Stimulated activated CD4-positive, alpha-beta T cell treated with anti-CD3 and anti-CD28 coated beads, Interleukin-2, amount 100 ng/mL, for 4 hours (primary cell): ENCODE measurements around the gene ATP5F1E.
A peak's percentile ranks its signal among the peaks of the same experiment; 100 is the strongest.

ENCODE experiments used
- DNase-seq: peaks from one replicate; pipeline ENCODE4 v3.0.0-alpha.2; 2020; ENCODE audit warnings: low read depth

The ATP5F1E gene

DNA sequence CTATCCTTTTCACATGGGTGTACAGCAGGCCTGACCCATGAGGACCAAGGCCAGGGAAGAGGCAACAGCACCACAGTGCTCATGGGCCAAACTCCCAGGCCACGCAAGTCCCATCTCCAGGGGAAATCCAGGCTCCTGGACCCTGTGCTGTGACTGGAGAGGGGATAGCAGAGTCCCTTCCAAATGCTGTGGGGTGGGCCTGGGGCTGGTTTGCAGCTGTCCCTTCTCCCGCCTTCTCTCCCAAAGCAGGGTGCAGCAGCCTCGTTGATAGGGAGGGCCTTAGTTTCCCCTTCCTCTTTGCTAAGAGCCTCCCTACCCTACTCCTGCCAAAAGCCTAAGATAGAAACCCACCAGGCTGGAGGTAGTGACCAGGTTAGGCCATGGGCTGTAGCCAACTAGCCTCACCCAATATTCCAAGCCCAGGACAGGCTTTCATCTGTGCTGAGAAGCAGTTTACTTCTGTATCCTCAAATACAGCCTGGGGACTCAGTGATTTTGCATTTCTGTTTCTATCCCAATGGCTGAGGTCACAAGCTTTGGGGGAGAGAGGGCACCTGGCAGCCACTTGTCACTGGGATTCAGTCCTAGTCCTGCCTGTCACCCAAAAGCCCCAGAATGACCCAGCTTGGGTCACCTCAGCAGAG, 26.5 kb downstream of the ATP5F1E start:
- no peak for DNase-seq

DNA sequence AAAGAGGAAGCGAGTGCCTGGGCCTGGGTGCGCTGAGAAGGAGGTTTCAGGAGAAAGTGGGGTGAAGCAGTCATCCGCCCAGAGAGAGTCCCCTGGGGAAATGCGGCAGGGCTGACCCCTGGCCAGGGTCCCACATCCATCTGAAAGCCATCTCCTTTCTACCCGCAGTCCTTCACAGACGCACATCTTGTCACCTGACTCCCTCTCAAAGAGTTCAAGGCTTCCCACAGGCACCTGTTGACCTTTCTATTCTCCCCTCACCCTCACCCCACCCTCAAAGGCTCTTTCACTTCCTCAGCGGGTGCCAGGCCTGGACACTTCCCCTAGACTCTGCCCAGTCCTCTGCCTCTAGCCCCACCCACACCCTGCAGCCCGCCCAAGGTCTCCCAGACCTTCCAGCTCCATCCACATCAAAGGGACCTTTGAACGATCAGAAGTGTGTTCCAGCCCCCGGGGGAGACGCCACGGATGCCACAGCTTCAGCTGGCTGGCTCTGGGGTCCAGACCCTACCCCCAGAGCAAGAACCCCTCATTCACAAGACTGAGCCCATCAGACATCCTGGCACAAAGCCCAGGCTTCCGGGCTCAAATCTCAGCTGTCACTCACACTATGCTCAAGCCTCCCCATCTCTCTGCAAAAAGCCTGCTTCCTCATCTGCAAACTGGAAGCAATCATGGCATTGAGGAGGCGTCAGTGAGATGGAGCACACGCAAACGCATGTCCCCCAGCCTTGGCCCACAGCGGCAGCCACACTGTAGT, 27.2 kb downstream of the ATP5F1E start:
- no peak for DNase-seq

DNA sequence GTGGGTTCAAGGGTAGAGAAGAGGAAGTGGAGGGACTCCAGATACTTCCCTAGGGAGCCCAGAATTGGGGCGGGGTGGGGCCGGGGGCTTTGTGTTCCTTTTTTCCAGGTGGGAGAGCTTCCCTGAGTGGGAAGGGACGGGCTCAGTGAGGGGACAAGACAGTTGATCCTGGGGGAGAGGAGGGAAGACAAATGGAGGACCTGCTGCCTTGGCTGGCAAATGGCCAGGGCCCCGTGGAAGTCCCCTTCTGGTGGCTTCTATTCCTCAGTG, 27.7 kb downstream of the ATP5F1E start:
- DNase-seq: peak; percentile 30

DNA sequence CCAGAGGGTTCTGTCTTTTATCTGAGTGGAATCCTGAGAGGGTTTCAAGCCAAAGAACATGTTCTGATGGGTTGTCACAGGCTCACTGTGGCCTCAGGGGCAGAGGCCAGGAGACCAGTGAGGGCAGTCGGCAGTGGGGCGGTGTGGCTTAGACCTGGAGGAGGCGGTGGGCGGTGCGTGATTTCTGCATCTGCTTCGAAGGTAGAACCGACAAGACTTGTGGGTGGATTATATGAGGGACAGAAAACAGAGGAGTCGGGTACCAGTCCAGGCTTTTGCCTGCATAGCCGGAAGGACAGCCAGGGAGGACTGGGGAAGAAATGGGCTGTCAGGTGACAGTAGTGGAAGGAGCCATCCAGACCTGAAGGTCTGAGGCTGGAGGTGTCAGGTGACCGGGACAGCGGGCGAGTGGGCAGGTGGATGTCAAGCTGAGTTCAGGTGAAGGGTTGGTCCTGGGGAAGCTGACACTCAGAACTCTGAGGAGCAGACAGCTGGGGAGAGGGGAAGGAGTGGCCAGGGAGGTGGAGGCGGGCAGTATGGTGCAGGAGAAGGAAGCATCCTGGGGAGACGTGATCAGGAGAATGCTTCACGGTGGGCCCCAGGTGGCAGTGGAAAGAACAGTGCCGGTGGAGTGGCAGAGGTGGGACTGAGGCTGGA, 28.2 kb downstream of the ATP5F1E start:
- no peak for DNase-seq

DNA sequence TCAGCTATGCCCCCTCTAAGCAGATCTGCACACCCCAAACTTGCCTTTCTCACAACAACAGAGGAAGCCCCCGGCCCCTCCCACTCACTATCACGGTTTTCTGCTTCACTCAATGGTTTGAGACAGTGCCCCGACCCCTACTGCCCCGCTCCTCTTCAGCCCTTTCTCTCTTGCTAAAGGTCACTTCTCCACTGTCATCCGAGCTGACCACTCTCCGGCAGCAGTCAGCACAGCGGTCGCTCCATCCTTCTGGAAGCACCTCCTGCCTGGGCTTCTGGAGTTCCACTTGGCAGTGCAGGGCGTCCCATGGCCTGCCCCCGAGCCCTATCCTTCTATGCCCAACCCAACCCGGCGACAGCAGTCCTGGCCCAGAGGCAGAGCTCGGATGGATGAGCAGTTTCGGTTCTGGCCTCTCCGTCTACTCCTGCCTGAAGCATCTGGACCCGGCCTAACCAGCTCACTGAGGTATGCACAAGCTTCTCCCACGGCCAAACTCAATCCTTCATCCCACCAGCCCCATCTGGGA, 29.2 kb downstream of the ATP5F1E start:
- DNase-seq: no peak

DNA sequence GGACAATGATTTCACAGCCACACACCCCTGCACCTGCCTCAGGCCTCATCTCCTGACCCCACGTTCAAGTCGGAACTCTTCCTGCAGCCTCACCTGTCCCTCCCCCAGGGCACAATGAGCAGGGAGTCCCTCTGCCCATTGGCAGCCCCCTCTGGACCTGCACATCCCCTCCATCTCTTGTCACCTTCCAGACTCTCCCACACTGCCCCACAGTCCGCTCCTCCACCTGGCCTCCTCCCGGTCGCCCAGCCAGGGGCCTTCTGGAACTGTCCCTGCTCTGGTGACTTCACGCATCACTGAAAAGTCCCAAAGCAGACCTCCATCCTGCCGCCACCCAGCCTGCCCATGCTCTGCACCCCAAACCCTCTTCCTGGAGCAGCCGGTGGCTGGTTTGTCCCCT, 29.7 kb downstream of the ATP5F1E start:
- no peak for DNase-seq

DNA sequence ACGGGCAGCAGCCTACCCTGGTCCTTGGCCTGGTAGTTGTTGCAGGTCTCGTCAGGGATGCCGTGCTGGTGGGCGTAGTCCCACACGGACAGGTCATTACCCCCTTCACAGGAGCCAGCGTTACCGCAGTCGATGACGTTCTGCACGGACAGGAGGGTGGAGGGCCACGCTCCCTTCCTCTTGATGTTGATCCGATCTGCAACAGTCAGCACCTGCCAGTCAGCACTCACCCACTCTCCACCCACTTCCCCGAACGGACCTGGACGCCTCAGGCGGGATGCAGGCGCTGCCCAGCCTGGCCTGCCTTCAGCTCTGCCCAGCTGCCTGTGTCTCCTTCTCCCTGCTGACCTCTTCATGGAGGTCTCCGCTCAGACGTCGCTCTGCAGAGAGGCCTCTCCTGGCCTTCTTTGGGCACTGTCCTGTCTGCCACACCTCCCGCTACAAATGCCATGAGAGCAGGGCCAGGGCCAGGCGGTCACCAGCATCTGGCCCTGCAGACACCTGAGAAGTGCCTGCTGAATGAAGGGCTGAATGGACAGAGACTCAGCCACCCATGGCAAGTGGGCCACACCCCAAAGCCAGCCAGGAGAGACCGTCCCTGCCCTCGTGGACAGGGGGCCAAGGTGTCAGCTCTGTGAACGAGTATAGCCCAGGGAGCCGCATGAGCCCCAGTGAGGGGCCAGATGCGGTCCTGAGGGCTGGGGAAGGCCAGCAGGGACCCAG, 30.5 kb downstream of the ATP5F1E start:
- DNase-seq: no peak

DNA sequence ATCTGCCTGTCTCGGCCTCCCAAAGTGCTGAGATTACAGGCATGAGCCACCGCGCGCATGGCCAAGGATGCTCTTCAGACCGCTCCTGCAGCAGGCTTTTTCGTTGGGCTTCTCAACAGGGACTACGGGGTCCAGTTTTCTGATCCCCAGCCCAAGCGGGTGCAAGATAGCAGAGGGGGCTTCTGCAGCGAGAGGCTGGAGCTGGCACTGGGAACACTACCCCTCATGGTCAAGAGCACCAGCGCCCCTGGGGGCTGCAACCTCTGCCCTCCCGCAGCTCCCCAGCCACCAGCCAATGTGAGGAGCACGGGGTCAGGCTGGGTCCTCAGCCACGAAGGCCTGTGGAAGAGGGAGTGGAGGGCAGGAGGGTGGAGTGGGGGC, 31.1 kb downstream of the ATP5F1E start:
- DNase-seq: no peak

DNA sequence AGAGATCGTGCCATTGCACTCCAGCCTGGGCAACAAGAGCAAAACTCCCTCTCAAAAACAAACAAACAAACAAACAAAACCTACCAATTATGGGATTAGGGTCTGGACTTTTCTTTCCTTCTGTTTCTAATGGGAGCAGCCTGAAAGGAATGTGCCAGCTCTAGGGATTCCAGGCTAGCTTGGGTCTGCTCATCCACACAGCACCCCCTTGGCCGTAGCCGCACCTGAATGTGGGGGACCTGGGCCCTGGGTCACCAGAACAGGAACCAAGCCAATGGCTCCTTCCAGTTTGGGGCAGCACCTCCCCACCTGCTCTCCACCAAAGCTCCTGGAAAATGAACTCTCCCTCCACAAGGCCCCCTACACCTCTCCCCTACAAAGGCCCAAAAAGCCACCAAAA, 31.8 kb downstream of the ATP5F1E start:
- DNase-seq: no peak

DNA sequence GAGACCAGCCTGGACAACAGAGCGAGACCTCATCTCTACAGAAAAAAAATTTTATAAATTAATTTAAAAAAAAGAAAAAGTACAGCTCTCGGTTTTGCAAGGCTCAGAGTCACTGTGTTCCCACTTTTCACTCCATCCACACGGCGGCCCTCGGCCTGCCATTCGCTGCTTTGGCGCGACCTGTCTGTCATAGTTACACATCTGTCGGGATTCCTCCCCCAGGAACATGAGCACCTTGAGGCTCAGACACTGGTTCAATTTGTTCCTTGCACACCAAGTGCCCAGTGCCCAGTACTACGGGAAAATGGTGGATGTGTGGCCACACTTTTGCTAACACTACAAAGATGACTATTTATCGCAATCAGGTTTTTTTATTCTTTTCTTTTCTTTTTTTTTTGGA, 33.5 kb downstream of the ATP5F1E start:
- no peak for DNase-seq

DNA sequence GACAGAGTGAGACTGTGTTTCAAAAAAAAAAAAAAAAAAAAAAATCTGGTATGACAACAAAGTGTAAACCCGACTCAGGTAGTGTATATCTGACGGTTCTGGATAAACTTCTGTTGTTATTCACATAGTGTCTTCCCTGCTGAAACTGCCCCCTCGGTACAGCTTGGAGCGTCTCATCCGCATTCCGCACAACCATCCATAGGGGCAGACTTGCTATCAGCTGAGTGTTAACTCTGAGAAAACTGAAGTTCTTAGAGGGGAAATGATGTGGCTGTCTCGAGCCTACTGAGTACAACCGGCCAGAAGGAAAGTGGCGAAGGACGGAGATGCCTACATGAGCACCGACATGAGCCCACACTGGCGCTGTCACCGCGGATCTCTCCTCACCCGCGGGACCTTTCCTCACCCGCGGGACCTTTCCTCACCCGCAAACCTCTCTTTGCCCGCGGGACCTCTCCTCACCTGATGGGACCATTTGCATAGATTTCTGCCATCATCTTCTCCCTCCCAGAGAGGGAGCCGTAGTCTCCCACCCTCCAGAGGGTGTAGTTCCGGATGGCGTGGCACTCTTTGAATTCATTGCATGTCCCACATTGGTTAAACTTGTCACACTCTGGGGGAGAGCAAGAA, 34.9 kb downstream of the ATP5F1E start:
- DNase-seq: no peak

DNA sequence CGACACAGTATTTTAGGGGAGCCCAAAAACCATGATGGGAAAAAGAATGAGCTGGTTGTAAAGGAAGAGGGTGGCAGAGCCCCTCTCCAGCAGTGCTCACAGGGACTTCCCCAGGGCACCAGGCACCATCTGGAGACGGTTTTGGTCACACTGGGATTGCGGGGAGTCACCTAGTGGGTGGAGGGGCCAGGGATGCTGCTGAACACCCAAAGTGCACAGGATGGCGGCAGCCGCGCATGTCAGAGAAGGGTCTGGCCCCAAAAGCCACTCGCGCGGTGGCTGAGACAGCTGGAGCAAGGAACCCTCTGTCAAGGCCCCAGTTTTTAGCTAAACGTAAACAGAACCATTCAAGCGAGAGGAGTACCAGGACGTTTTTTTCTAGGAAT, 35.9 kb downstream of the ATP5F1E start:
- no peak for DNase-seq

DNA sequence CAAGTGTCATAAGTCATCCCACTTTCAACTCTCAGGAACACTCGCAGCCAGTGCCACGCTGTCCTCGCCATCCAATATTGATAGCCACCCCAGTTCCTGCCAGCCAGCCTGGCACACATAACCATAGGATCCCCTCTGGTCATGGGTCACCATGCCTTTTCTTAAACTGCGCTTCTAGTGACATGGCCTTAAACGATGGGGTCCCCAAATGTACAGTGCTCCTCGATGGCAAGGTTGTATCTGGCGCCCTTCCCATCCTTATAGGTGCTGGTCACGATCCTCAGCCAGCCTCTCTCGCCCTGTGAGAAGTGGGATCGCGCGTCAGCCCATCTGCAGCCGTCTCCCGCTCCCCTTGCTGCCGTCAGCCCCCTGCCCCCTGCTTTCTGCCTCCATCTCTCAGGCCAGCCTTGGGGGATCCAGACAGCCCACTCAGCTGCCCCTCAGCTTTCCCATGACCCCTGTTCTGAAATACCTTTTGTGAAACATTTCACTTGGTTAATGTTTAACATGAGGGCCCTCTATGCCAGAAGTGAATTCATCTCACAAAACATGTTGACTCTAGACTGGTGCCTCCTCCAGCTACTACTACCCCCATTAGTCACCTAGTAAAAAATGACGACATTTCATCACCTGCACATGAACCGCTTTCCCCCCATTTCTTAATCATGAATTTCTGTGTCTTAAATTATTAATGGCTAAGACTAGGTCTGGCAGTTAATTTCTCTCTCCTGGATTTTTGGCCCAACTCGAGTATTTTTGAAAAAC, 36.5 kb downstream of the ATP5F1E start:
- DNase-seq: no peak

DNA sequence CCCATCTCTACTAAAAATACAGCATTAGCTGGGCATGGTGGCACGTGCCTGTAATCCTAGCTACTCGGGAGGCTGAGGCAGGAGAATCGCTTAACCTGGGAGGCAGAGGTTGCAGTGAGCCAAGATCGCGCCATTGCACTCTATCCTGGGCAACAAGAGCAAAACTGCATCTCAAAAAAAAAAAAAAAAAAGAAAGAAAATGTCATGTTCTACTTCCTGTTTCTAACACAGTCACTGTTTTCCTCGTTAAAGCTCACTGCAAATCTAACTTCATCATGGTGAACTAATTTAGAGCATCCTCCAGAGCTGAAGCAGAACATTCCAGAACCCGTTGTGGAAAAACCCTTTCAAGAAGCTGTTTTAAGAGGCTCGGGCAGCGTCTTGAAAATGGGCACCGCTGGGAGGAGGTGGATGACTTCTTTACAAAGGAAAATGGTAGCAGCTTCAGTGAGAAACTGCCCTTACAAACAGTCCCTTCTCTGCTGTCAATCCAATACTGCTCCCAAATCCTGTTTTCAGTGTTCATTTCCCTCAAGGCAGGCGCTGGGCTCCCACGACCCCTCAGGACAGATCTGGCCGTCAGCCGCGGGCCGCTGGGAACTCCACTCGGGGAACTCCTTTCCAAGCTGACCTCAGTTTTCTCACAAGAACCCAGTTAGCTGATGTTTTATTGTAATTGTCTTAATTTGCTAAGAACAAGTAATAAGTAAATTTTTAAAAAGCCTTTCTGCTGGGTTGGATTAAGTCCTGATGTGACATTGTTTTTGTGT, 37.6 kb downstream of the ATP5F1E start:
- DNase-seq: no peak

DNA sequence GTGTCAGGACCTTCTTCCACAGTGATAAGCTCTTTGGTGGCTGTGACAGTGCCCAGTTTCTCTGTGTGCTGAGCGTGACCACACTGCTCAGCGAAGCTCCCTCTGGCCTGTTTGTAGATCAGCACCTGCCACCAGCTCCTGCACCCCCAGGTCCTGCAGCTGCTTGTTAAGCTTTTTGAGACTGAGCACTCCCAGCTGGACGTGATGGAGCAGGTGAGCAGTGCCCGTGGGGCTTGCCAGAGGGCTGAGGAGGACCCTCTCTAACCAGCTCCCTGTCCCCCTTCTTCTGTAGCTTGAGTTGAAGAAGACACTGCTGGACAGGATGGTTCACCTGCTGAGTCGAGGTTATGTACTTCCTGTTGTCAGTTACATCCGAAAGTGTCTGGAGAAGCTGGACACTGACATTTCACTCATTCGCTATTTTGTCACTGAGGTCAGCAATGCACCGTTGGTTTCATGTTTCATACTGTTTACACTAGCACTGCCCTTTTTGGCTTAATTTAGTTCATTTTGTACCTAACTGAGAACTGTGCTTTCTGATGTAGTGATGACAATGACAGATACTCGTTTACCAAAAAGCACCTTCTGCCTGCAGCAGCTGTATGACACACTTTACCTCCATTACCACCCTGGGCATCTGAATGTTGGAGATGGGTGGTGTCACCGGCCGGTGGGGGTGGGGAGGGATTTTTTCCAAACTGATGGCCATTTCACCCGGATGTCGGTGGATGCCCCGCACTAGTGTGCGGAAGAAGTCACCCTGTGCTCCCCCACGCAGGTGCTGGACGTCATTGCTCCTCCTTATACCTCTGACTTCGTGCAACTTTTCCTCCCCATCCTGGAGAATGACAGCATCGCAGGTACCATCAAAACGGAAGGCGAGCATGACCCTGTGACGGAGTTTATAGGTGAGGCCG, 38.5 kb downstream of the ATP5F1E start:
- DNase-seq: no peak

DNA sequence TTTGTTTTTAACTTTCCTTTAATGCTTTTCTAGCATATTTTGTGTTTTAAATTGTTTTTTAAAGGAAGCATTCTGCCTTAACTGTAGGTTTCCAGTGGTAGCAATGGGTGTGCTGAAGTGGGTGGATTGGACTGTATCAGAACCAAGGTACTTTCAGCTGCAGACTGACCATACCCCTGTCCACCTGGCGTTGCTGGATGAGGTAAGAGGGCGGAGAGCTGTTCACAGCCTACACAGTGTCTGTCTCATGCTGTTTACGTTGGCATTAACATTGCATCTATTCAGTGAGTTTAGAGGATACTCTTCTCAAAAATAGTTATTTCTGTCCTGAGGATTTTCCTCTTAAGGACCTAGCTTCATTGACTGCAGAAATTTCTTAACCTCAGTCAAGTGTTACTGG, 39.2 kb downstream of the ATP5F1E start:
- DNase-seq: no peak

DNA sequence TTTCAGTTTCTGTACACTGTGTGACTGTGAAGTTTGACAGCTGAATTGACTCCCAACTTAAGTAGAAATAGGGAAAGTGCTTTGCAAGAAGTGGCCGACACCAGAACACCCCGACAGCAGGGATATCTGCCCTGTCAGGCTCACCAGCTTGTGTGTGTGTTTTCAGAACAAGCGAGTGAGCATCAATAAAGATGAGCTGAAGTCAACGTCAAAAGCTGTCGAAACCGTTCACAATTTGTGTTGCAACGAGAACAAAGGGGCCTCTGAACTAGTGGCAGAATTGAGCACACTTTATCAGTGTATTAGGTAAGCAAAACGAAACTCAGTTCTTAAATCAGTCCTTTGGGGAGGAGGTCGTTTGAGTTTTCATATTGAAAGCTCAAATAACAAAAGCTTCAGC, 40.4 kb downstream of the ATP5F1E start:
- no peak for DNase-seq

DNA sequence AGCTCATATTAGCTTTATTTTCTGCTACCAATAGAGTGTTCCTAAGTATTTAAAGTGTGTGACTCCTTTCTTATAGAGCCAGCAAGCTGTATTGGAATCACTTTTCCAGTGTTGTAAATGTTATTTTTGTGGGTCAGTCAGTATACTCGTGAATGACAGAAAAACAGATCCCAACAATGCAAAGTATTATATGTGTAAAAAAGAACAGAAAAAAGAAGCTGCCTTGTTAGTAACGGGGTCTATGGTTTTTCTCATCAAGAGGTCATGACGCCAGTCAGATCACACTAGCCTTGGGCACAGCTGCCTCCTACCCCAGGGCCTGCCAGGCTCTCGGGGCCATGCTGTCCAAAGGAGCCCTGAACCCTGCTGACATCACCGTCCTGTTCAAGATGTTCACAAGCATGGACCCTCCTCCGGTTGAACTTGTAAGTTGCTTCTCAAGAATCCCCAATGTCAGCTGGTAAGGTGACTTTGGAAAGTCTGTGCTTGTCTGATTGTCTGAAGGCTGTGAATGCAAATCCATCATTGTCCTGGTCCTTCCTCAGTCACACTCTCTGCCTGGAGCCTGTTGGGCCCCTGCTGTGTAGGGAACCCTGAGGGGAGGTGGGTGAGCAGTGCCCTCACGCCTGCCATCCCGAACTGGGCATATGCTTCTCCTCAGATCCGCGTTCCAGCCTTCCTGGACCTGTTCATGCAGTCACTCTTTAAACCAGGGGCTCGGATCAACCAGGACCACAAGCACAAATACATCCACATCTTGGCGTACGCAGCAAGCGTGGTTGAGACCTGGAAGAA, 41.3 kb downstream of the ATP5F1E start:
- no peak for DNase-seq

DNA sequence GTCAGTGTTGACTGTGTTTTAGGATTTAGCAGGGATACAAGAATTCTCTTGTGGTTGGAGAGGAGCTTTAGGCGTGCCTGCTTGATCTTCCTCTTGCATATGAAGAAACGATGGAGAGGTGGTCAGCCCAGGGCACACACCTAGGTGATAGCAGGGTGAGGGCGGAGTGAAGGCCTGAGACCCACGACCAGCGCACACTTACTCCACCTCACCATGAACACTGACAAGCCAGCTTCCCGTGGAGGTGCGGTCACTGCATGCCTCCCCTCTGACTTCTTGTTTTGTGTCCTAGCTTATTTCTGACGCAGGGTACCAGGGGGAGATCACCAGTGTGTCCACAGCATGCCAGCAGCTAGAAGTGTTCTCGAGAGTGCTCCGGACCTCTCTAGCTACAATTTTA, 42.9 kb downstream of the ATP5F1E start:
- no peak for DNase-seq
